GM19328 (cell line): ENCODE measurements around the gene LGR6.

ENCODE experiments used
- ATAC-seq: cut with Tn5 transposase; IDR thresholded peaks from one replicate; pipeline ENCODE4 v1.9.1; 2021; ENCODE audit warnings: mild to moderate bottlenecking, moderate library complexity; ENCODE audit not compliant: unreplicated experiment

Gene LGR6

GRCh38 chr1:202283379-202283844 lies 89.8 kb downstream of the LGR6 start:
- ATAC-seq: no peak

- ATAC-seq: no peak
These were observed 90.4 kb downstream of the LGR6 start for GRCh38 chr1:202283991-202284390.

DNA sequence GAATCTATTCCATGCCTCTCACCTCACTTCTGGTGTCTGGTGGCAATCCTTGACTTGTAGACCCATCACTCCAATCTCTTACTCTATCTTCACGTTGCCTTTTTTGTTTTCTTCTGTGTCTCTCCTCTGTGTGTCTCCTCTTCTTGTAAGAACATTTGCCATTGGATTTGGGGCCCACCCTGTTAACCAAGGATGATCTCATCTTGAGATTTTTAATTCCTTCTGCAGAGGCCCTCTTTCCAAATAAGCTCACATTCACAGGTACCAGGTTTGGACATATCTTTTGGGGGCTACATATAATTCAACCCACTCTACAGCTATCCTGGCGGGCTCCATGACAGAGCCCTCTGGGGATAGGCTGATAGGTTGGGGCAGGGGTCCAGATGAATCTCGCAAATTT lies 92.3 kb downstream of the LGR6 start:
- ATAC-seq: no peak

GRCh38 chr1:202286622-202287097 lies 93.1 kb downstream of the LGR6 start:
- no peak for ATAC-seq

DNA sequence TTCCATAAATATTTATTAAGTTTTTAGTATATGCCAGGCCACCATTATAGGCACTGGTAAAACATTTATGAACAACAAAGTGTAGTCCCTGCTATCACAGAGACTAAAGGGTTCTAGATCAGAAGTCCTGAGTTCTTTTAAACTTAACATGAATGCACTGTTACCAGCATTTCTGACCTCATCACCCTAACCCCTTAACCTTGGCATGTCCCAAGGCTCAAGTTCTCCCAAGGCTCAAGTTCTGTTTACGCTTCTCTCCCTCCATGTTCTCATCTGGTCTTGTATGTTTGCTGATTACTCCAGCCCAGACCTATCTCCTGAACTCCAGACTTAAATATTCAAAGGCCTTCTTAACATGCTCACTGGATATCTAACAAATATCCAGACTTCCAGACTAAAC lies 93.6 kb downstream of the LGR6 start:
- no peak for ATAC-seq

GRCh38 chr1:202288177-202288576 lies 94.6 kb downstream of the LGR6 start:
- ATAC-seq: no peak

DNA sequence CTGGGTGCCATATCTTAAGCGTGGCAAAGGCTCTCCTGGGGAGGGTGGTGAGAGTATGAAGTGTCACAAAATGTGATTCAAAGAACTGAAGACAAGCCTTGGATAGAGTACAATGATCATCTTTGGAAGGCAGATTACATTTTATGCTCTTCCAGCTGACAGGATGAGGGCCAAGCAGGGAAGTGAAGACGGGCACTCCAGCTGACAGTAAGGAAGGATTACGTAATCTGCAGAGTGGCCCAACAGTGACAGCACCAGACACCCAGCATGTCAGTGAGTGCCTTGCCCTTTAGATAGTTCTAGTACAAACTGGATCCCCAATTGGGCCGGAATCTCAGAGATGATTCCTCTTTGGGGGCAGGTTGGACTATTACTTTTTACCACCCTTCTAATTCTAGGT lies 95.4 kb downstream of the LGR6 start:
- ATAC-seq: no peak

DNA sequence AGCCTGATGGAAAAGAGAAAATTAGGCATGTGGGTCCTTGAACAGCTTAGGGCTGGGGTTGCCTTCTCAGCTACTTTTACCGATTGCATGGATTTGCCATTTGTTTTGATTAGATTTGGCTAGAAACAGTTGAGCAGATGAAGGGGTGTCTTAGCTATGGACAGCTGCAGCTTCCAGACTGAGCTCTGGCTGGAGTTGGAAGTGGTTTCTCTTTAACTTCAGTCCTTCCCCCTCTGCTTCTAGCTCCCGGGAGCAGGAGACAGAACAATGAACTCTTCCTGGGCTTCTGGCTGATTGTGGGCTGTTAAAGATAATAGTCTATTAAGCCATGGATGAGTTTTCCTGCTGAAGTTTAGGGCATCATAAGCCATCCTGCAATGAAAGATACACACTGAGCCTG lies 97.4 kb downstream of the LGR6 start:
- no peak for ATAC-seq

- ATAC-seq: no peak
These were observed 98.5 kb downstream of the LGR6 start for GRCh38 chr1:202291961-202292712.

DNA sequence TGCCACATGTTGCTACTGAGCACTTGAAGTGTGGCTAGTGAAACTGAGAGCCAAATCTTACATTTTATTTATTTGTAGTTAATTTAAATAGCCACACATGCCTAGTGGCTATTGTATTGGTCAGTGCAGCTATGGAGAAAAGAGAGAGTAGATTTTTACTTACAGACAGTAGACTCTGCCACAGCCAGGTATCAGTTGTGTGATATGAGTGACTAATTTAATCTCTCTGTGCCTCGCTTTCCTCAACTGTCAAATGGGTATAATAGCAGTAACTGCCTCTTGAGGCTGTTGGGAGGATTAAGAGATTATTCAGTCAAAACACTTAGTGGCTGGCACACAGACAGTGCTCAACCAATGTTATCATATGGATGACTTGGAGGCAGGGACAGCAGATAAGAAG lies 99.2 kb downstream of the LGR6 start:
- ATAC-seq: no peak

GRCh38 chr1:202293569-202293968 lies 100.0 kb downstream of the LGR6 start:
- ATAC-seq: no peak

GRCh38 chr1:202302166-202302565 lies 108.6 kb downstream of the LGR6 start:
- ATAC-seq: no peak

- ATAC-seq: no peak
These were observed 110.8 kb downstream of the LGR6 start for GRCh38 chr1:202304375-202304774.

- ATAC-seq: no peak
These were observed 111.6 kb downstream of the LGR6 start for GRCh38 chr1:202305168-202305567.

GRCh38 chr1:202306535-202307345 lies 113.1 kb downstream of the LGR6 start:
- ATAC-seq: no peak

GRCh38 chr1:202310071-202310725 lies 116.6 kb downstream of the LGR6 start:
- ATAC-seq: no peak

DNA sequence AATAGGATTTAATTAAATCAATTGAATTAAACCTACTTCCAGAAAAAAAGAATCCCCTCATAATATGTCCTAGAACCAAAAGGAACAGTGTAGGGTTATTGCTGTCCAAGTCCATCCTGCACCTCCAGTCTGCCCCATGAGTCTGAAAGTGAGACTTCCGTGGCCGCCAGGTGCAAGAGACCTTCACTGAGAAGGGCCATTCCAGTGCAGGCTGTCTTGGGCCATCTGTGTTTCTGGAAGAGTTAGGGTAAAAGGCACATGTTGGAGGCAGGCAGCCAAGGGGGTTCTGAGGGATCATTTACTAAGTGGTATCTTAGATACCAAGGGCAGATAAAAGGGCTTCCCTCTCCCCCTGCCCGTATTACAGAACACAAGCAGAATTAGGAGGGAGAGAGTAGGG lies 117.1 kb downstream of the LGR6 start:
- ATAC-seq: no peak

- ATAC-seq: no peak
These were observed 118.5 kb downstream of the LGR6 start for GRCh38 chr1:202311875-202312635.

GRCh38 chr1:202315576-202316168 lies 122.1 kb downstream of the LGR6 start:
- no peak for ATAC-seq

DNA sequence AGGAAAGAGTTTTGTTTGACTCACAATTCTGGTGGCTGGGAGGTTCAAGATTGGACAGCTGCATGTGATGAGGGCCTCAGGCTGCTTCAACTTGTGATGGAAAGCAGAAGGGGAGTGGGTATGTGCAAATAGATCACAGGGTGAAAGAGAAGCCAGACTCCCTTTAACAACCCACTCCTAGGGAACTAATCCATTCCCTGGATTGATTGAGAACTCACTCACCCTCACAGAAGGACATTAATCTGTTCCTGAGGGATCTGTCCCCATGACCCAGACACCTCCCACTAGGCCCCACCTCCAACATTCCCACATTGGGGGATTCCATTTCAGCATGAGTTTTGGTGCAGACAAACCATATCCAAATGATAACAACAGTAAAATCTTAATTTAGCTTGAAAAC lies 122.6 kb downstream of the LGR6 start:
- ATAC-seq: no peak
